H9 (cell line): Measurements from ENCODE around the gene C10orf88. TPM values are rescaled to one million over a fixed set of nuclear protein-coding genes. Genes with fewer than 3 reads are reported as not detected.

Source experiments
- DNase-seq: peaks from one replicate; pipeline ENCODE4 v3.0.0-alpha.2; 2017
- H2AFZ ChIP-seq: one replicate; pipeline ENCODE4 v1.6.1; 2013; ENCODE audit warnings: mild to moderate bottlenecking, low read length, control low read depth, moderate library complexity
- H2AK5ac ChIP-seq: 2 replicates; pipeline ENCODE4 v1.6.1; 2013; ENCODE audit warnings: low read length, control low read depth, mixed read lengths; ENCODE audit not compliant: insufficient read length
- H2BK120ac ChIP-seq: one replicate; pipeline ENCODE4 v1.6.1; 2013; ENCODE audit warnings: low read depth, mild to moderate bottlenecking, low read length, control low read depth, inconsistent platforms; ENCODE audit not compliant: poor library complexity, severe bottlenecking
- H2BK12ac ChIP-seq: 2 replicates; pipeline ENCODE4 v1.6.1; 2013; ENCODE audit warnings: low read length, control low read depth, mixed read lengths, low read depth; ENCODE audit not compliant: insufficient read length
- H2BK15ac ChIP-seq: 2 replicates; pipeline ENCODE4 v1.6.1; 2013; ENCODE audit warnings: low read depth, low read length, control low read depth
- H2BK20ac ChIP-seq: one replicate; pipeline ENCODE4 v1.6.1; 2013; ENCODE audit warnings: low read depth, mild to moderate bottlenecking, low read length, control low read depth, inconsistent platforms; ENCODE audit not compliant: poor library complexity, severe bottlenecking
- H2BK5ac ChIP-seq: 2 replicates; pipeline ENCODE4 v1.6.1; 2013; ENCODE audit warnings: low read length, control low read depth, mixed read lengths; ENCODE audit not compliant: insufficient read length
- H3K14ac ChIP-seq: 2 replicates; pipeline ENCODE4 v1.6.1; 2013; ENCODE audit warnings: low read length, control low read depth; ENCODE audit not compliant: insufficient read depth
- H3K18ac ChIP-seq: 2 replicates; pipeline ENCODE4 v1.6.1; 2013; ENCODE audit warnings: low read depth, mild to moderate bottlenecking, mixed read lengths, low read length, control low read depth; ENCODE audit not compliant: insufficient read length
- H3K23ac ChIP-seq: 2 replicates; pipeline ENCODE4 v1.6.1; 2013; ENCODE audit warnings: low read length, control low read depth, mixed read lengths, low read depth; ENCODE audit not compliant: insufficient read length
- H3K23me2 ChIP-seq: 2 replicates; pipeline ENCODE4 v1.6.1; 2013; ENCODE audit warnings: low read depth, mild to moderate bottlenecking, mixed read lengths, low read length, control low read depth; ENCODE audit not compliant: insufficient read length, poor library complexity, severe bottlenecking
- H3K27ac ChIP-seq: 2 replicates; pipeline ENCODE4 v1.5.1; 2013; ENCODE audit warnings: low read length, control low read depth, mixed read lengths, low read depth; ENCODE audit not compliant: insufficient read length
- H3K27me3 ChIP-seq: 2 replicates; pipeline ENCODE4 v1.6.1; 2013; ENCODE audit warnings: low read length, control low read depth, inconsistent platforms; ENCODE audit not compliant: insufficient read depth
- H3K4ac ChIP-seq: 2 replicates; pipeline ENCODE4 v1.6.1; 2013; ENCODE audit warnings: low read depth, mild to moderate bottlenecking, control low read depth, inconsistent platforms, low read length, moderate library complexity
- H3K4me1 ChIP-seq: 2 replicates; pipeline ENCODE4 v1.6.1; 2013; ENCODE audit warnings: low read length, control low read depth, inconsistent platforms; ENCODE audit not compliant: insufficient read depth
- H3K4me2 ChIP-seq: 2 replicates; pipeline ENCODE4 v1.6.1; 2013; ENCODE audit warnings: low read length, control low read depth, mixed read lengths; ENCODE audit not compliant: insufficient read length, insufficient read depth
- H3K56ac ChIP-seq: 2 replicates; pipeline ENCODE4 v1.6.1; 2013; ENCODE audit warnings: low read depth, mild to moderate bottlenecking, mixed read lengths, low read length, control low read depth; ENCODE audit not compliant: insufficient read length
- H3K79me1 ChIP-seq: 2 replicates; pipeline ENCODE4 v1.6.1; 2013; ENCODE audit warnings: low read depth, mild to moderate bottlenecking, moderate library complexity, low read length, control low read depth, inconsistent platforms; ENCODE audit not compliant: insufficient read depth, poor library complexity, severe bottlenecking
- H3K79me2 ChIP-seq: 2 replicates; pipeline ENCODE4 v1.6.1; 2013; ENCODE audit warnings: low read length, control low read depth, inconsistent platforms; ENCODE audit not compliant: insufficient read depth
- H3K9ac ChIP-seq: 2 replicates; pipeline ENCODE4 v1.6.1; 2013; ENCODE audit warnings: low read length, control low read depth, mixed read lengths; ENCODE audit not compliant: insufficient read length; ENCODE audit errors: extremely low read depth
- H3K9me3 ChIP-seq: one replicate; pipeline ENCODE4 v1.6.1; 2013; ENCODE audit warnings: low read depth, low read length, inconsistent platforms; ENCODE audit not compliant: control insufficient read depth
- H3T11ph ChIP-seq: one replicate; pipeline ENCODE4 v1.6.1; 2013; ENCODE audit warnings: mild to moderate bottlenecking, low read length, control low read depth, inconsistent platforms
- H4K20me1 ChIP-seq: one replicate; pipeline ENCODE4 v1.6.1; 2013; ENCODE audit not compliant: control insufficient read depth, insufficient read length, insufficient read depth
- H4K5ac ChIP-seq: 2 replicates; pipeline ENCODE4 v1.6.1; 2013; ENCODE audit warnings: low read depth, mild to moderate bottlenecking, mixed read lengths, low read length, control low read depth; ENCODE audit not compliant: insufficient read length
- H4K8ac ChIP-seq: replicated peaks from 2 replicates; pipeline ENCODE4 v1.6.1; 2013; ENCODE audit warnings: low read length, control low read depth, mixed read lengths, low read depth; ENCODE audit not compliant: insufficient read length
- H4K91ac ChIP-seq: 2 replicates; pipeline ENCODE4 v1.6.1; 2013; ENCODE audit warnings: low read depth, mild to moderate bottlenecking, moderate library complexity, mixed read lengths, low read length, control low read depth; ENCODE audit not compliant: insufficient read length
- H3K27ac Mint-ChIP-seq, 3 experiments: 2 replicates in 2 of 3; 3 replicates in 1 of 3; pipeline ENCODE4 v1.8.0; 2020 to 2021; ENCODE audit warnings: mixed read lengths in 3 of 3, mild to moderate bottlenecking in 1 of 3, moderate library complexity in 1 of 3
- H3K27me3 Mint-ChIP-seq: 2 replicates; pipeline ENCODE4 v1.8.0; 2021; ENCODE audit warnings: low read depth, mild to moderate bottlenecking, moderate library complexity, mixed read lengths
- H3K36me3 Mint-ChIP-seq, 3 experiments: 2 replicates in 2 of 3; 3 replicates in 1 of 3; pipeline ENCODE4 v1.8.0; 2020 to 2021; ENCODE audit warnings: low read depth in 3 of 3, mixed read lengths in 3 of 3; ENCODE audit not compliant: insufficient read depth in 1 of 3
- H3K4me1 Mint-ChIP-seq, 2 experiments: 2 replicates each; pipeline ENCODE4 v1.8.0; 2020; ENCODE audit warnings: mixed read lengths in 2 of 2
- H3K4me3 Mint-ChIP-seq, 2 experiments: 2 replicates in 1 of 2; 3 replicates in 1 of 2; pipeline ENCODE4 v1.8.0; 2020 to 2021; ENCODE audit warnings: mild to moderate bottlenecking in 2 of 2, mixed read lengths in 2 of 2, moderate library complexity in 1 of 2
- H3K9me3 Mint-ChIP-seq, 2 experiments: 2 replicates in 1 of 2; 3 replicates in 1 of 2; pipeline ENCODE4 v1.8.0; 2020; ENCODE audit warnings: mild to moderate bottlenecking in 2 of 2, mixed read lengths in 2 of 2, moderate library complexity in 1 of 2
- WGBS: extraction: QIAGEN DNeasy Blood & Tissue Kit; methylation state at CpG from one replicate; pipeline ENCODE4 v1.1.7; 2013; ENCODE audit warnings: missing lambda C conversion rate, low lambda C conversion rate, mixed read lengths; ENCODE audit not compliant: insufficient read length; ENCODE audit errors: extremely low coverage; 5-methylcytosine and 5-hydroxymethylcytosine counted together
- total RNA-seq: library from RNA; stranded (reverse); gene quantifications from 2 replicates; pipeline ENCODE4 v1.2.1, GENCODE V29; 2021
- TF ChIP-seq, protein P1 (sequence below): fragments of 200-600 bp; sonication (generic); conservative IDR thresholded peaks from 3 replicates; pipeline ENCODE4 v1.8.0; 2021; ENCODE audit warnings: antibody characterized with exemption, mild to moderate bottlenecking

The C10orf88 gene
- total RNA-seq, 1 experiment from 2014 or later: 11.7 TPM

GRCh38 chr10:122894261-122894944 is 59.6 kb downstream of the C10orf88 start:
- H3K4me1 ChIP-seq: no peaks in the 10 kb centered on the region
- H3K9me3 ChIP-seq: no peaks in the 10 kb centered on the region
- H3K4ac ChIP-seq: no peak overlapping the region
- H3K14ac ChIP-seq: no peak overlapping the region
- H2BK120ac ChIP-seq: no peak overlapping the region
- H3K9ac ChIP-seq: no peak overlapping the region
- H3K4me2 ChIP-seq: no peak overlapping the region
- no peak overlapping the region for H3K56ac ChIP-seq
- H3K27ac ChIP-seq: no peak overlapping the region
- H4K8ac ChIP-seq: no peak overlapping the region
- no peak overlapping the region for H3K4me3 Mint-ChIP-seq
- H3K79me2 ChIP-seq: no peaks in the 10 kb centered on the region
- H2BK5ac ChIP-seq: no peak overlapping the region
- H3K36me3 Mint-ChIP-seq: no peaks in the 10 kb centered on the region
- no peak overlapping the region for H2BK15ac ChIP-seq
- H2BK12ac ChIP-seq: no peak overlapping the region
- no peak overlapping the region for H4K91ac ChIP-seq
- H3T11ph ChIP-seq: no peak overlapping the region
- H3K4me1 Mint-ChIP-seq: peaks cover 0 to 6% of the 10 kb centered on the region in 2 experiments; a peak in 2 of 4 replicates
- H2AFZ ChIP-seq: no peak overlapping the region
- H2AK5ac ChIP-seq: no peak overlapping the region
- no peak for DNase-seq
- no peaks in the 10 kb centered on the region for H3K27me3 ChIP-seq
- H3K9me3 Mint-ChIP-seq: no peaks in the 10 kb centered on the region
- H2BK20ac ChIP-seq: no peak overlapping the region
- no peaks in the 10 kb centered on the region for H3K79me1 ChIP-seq
- H3K23ac ChIP-seq: no peak overlapping the region
- no peaks in the 10 kb centered on the region for H3K23me2 ChIP-seq
- WGBS: no CpG with 5 or more reads among the region's 5 CpGs
- H4K5ac ChIP-seq: no peak overlapping the region
- no peak overlapping the region for H3K27ac Mint-ChIP-seq
- 0 out of 2 replicates have a peak, but pooled peaks cover 2% of the 10 kb centered on the region for H3K27me3 Mint-ChIP-seq
- no peaks in the 10 kb centered on the region for H4K20me1 ChIP-seq
- TF ChIP-seq, protein P1, sequence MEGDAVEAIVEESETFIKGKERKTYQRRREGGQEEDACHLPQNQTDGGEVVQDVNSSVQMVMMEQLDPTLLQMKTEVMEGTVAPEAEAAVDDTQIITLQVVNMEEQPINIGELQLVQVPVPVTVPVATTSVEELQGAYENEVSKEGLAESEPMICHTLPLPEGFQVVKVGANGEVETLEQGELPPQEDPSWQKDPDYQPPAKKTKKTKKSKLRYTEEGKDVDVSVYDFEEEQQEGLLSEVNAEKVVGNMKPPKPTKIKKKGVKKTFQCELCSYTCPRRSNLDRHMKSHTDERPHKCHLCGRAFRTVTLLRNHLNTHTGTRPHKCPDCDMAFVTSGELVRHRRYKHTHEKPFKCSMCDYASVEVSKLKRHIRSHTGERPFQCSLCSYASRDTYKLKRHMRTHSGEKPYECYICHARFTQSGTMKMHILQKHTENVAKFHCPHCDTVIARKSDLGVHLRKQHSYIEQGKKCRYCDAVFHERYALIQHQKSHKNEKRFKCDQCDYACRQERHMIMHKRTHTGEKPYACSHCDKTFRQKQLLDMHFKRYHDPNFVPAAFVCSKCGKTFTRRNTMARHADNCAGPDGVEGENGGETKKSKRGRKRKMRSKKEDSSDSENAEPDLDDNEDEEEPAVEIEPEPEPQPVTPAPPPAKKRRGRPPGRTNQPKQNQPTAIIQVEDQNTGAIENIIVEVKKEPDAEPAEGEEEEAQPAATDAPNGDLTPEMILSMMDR: no peak
- H3K18ac ChIP-seq: no peak overlapping the region
